SU-DHL-6 (cell line): ENCODE results near the gene YBX2.

Source experiments
- H2AFZ ChIP-seq: fragments of 200-600 bp; sonication (generic); 2 replicates; pipeline ENCODE4 v1.6.1; 2014; ENCODE audit warnings: low read depth, mild to moderate bottlenecking, moderate library complexity, mixed read lengths, antibody characterized with exemption, low read length; ENCODE audit not compliant: severe bottlenecking
- H3F3A ChIP-seq: fragments of 200-600 bp; shearing (Covaris generic); 2 replicates; pipeline ENCODE4 v1.6.0; 2016; ENCODE audit warnings: antibody characterized with exemption, mild to moderate bottlenecking; ENCODE audit not compliant: insufficient read depth
- H3K27ac ChIP-seq: fragments of 200-600 bp; sonication (generic); 2 replicates; pipeline ENCODE4 v1.5.1; 2016; ENCODE audit warnings: low read depth, mild to moderate bottlenecking, low read length, moderate library complexity, mixed read lengths
- H3K27me3 ChIP-seq: fragments of 200-600 bp; sonication (generic), shearing (Covaris generic); 2 replicates; pipeline ENCODE4 v1.6.0; 2014; ENCODE audit warnings: mild to moderate bottlenecking, low read length
- H3K36me3 ChIP-seq: fragments of 200-600 bp; sonication (generic); 2 replicates; pipeline ENCODE4 v1.6.1; 2014; ENCODE audit warnings: mild to moderate bottlenecking, low read length, mixed read lengths
- H3K4me2 ChIP-seq: fragments of 300-600, 200-600 bp; shearing (Covaris generic), sonication (generic); 2 replicates; pipeline ENCODE4 v1.6.0; 2014; ENCODE audit warnings: low read length, low read depth, mild to moderate bottlenecking; ENCODE audit not compliant: poor library complexity, severe bottlenecking
- H3K4me3 ChIP-seq: fragments of 200-600 bp; sonication (generic); 2 replicates; pipeline ENCODE4 v1.5.1; 2014; ENCODE audit warnings: antibody characterized with exemption, low read length, mild to moderate bottlenecking, mixed read lengths; ENCODE audit not compliant: insufficient read depth, poor library complexity, severe bottlenecking
- H3K79me2 ChIP-seq: fragments of 200-600 bp; sonication (generic); 2 replicates; pipeline ENCODE4 v1.6.1; 2014; ENCODE audit warnings: mild to moderate bottlenecking, low read length, moderate library complexity; ENCODE audit not compliant: insufficient read depth
- H3K9ac ChIP-seq: fragments of 200-600 bp; sonication (generic); 2 replicates; pipeline ENCODE4 v1.7.0; 2014; ENCODE audit warnings: mild to moderate bottlenecking, low read length
- H3K9me2 ChIP-seq: fragments of 200-600 bp; sonication (generic); replicated peaks from 2 replicates; pipeline ENCODE4 v1.6.1; 2014; ENCODE audit warnings: low read length; ENCODE audit not compliant: insufficient read depth
- H3K9me3 ChIP-seq: fragments of 200-600 bp; sonication (generic); 2 replicates; pipeline ENCODE4 v1.6.1; 2014; ENCODE audit warnings: low read length, mixed read lengths; ENCODE audit not compliant: insufficient read depth
- H4K20me1 ChIP-seq: fragments of 200-600 bp; sonication (generic); 2 replicates; pipeline ENCODE4 v1.6.1; 2014; ENCODE audit warnings: low read depth, mild to moderate bottlenecking, antibody characterized with exemption, low read length, moderate library complexity, mixed read lengths
- EZH2phosphoT487 ChIP-seq: fragments of 200-600 bp; sonication (generic), shearing (Covaris generic); conservative IDR thresholded peaks from 2 replicates; pipeline ENCODE4 v1.6.1; 2018; ENCODE audit warnings: mild to moderate bottlenecking, antibody characterized with exemption, low read length, moderate library complexity, mixed read lengths
- TF ChIP-seq, protein P1 (sequence below): fragments of 200-600 bp; sonication (generic); IDR thresholded peaks from one replicate; pipeline ENCODE4 v1.5.1; 2017; ENCODE audit warnings: antibody characterized with exemption, mild to moderate bottlenecking, low read length, moderate library complexity; ENCODE audit not compliant: insufficient read depth, poor library complexity, severe bottlenecking

Gene YBX2

DNA sequence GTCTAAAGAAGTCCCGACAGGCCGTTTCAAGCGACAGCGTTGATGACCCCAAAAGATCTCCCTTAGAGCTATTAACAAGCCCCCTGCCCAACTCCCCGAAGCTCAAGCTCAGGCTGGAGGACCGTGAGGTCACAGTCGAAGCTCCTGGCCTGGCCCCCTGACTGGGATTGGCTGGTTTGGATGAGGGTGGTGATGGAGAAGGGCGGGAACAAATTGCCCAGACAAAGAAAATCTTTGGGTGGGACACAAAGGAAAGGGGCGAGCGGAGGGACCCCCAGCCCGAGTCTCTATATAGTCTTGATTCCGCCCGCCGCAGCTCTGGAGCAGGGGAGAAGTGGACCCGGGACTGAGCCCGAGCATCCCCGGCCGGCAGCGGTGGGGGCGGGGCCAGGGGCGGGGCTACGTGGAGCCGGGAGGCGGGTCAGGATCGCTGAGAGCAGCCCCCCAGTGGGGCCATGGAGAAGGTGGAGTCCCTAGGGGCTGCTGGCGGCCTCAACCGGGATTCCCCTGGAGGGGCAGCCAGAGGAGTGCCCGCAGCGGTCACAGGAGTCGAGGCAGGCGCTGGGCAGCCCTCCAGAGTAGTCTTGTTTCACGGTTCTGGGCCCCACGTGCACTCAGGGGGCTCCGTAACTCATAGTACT, 35.7 kb upstream of the YBX2 start:
- Histone ChIP-seq H3K9me3 (no peaks in the 10 kb centered on the region), H3K27ac (peak overlapping the region; percentile 89), H3K9ac (peak overlapping the region; percentile 94), H3K27me3 (no peaks in the 10 kb centered on the region), H4K20me1 (no peaks in the 10 kb centered on the region), H3K9me2 (no peaks in the 10 kb centered on the region), H3K4me2 (peak overlapping the region; percentile 69), H2AFZ (peak overlapping the region; percentile 50), H3K4me3 (peak overlapping the region; percentile 99), H3K36me3 (no peaks in the 10 kb centered on the region), H3K79me2 (peaks cover 17% of the 10 kb centered on the region; the same call in 1 of the 2 replicates), H3F3A (peaks cover 9% of the 10 kb centered on the region)
- TF ChIP-seq EZH2phosphoT487, result no peak
- TF ChIP-seq, protein P1, sequence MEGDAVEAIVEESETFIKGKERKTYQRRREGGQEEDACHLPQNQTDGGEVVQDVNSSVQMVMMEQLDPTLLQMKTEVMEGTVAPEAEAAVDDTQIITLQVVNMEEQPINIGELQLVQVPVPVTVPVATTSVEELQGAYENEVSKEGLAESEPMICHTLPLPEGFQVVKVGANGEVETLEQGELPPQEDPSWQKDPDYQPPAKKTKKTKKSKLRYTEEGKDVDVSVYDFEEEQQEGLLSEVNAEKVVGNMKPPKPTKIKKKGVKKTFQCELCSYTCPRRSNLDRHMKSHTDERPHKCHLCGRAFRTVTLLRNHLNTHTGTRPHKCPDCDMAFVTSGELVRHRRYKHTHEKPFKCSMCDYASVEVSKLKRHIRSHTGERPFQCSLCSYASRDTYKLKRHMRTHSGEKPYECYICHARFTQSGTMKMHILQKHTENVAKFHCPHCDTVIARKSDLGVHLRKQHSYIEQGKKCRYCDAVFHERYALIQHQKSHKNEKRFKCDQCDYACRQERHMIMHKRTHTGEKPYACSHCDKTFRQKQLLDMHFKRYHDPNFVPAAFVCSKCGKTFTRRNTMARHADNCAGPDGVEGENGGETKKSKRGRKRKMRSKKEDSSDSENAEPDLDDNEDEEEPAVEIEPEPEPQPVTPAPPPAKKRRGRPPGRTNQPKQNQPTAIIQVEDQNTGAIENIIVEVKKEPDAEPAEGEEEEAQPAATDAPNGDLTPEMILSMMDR, result no peak

DNA sequence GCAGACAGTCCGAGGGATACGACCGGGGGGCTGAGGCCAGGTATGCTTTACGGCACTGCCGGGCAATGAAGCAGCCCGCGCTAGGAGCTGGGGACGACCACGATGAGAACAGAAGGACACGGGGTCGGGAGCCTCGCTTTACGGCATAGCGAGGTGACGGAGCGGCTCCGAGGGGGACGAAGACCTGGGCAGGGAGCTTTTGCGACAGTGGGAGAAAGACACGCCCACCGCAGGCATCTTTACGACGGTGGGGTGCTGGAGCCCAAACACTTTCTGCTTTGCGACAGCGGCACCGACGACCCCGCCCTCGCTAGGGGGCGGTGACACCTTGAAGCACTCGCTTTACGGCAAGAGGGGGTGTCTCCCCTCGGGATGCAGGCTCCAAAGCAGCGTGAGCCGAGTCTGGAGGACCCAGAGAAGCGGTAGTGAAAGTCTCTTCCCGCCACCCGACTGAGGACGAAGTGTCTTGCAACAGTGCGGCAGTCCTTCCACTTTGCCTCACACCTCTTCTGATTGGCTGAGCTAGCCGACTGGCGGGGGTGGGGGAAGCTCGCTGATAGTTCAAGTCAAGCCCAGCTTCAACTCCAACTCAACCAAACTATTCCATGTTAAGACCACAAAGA, 35.0 kb upstream of the YBX2 start:
- Histone ChIP-seq H3K9me3 (no peaks in the 10 kb centered on the region), H3K9ac (peak overlapping the region; percentile 94), H3F3A (peaks cover 9% of the 10 kb centered on the region), H4K20me1 (no peaks in the 10 kb centered on the region), H3K27ac (peak overlapping the region; percentile 89), H3K36me3 (no peaks in the 10 kb centered on the region), H3K27me3 (no peaks in the 10 kb centered on the region), H3K4me3 (peak overlapping the region; percentile 99), H3K79me2 (peaks cover 17% of the 10 kb centered on the region; the same call in 1 of the 2 replicates), H3K4me2 (peak overlapping the region; percentile 69), H3K9me2 (no peaks in the 10 kb centered on the region), H2AFZ (peak overlapping the region; percentile 75)
- TF ChIP-seq, protein P1, result no peak
- no peak for TF ChIP-seq EZH2phosphoT487

DNA sequence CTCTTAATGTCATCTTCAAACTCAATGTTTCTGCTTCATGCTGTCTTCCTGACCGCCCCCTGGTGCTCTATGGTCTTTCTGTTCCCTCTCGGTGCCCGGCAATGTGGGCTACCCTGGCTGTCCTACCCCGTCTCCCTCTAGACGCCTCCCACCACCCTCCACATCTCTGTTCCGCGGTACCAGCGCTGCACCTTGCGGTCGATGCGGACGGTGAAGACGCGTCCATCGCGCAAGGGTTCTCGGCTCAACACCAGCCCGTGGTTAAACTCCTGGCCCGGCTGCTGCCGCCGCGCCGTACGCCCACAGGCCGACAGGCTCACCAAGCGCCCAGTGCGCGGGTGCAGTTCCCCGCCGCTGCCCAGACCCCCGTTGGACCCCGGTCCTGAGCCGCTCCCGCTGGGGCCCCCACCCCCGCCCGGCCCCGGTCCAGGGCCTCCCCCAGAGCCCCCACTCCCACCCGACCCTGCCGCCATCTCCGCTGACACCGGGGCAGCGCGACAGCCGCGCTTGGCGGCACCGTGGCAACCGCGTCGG, 34.5 kb upstream of the YBX2 start, which contains the start of gene NEURL4:
TSS of gene NEURL4 (minus strand) at position 496 of the 534 bp plus-strand sequence. CDS start at position 473, 23 bp downstream.
- H3F3A ChIP-seq, result peaks cover 9% of the 10 kb centered on the region
- H2AFZ ChIP-seq, result peak within 1 kb of the TSS; percentile 75
- peaks cover 17% of the 10 kb centered on the region; the same call in 1 of the 2 replicates for H3K79me2 ChIP-seq
- no peaks in the 10 kb centered on the region for H3K9me3 ChIP-seq
- no peaks in the 10 kb centered on the region for H3K36me3 ChIP-seq
- H4K20me1 ChIP-seq, result no peaks in the 10 kb centered on the region
- TF ChIP-seq, protein P1, result no peak
- no peak for TF ChIP-seq EZH2phosphoT487
- peak within 1 kb of the TSS; percentile 89 for H3K27ac ChIP-seq
- peak within 1 kb of the TSS; percentile 99 for H3K4me3 ChIP-seq
- H3K27me3 ChIP-seq, result no peaks in the 10 kb centered on the region
- peak within 1 kb of the TSS; percentile 94 for H3K9ac ChIP-seq
- H3K9me2 ChIP-seq, result no peaks in the 10 kb centered on the region
- H3K4me2 ChIP-seq, result peak within 1 kb of the TSS; percentile 69
